T-helper 2 cell treated with Interferon-gamma antibody and Interleukin-4, amounts not matched to agents 5 μg/mL and 100 μg/mL, for 36 hours (primary cell): Measurements from ENCODE around the gene GAR1.

ENCODE experiments used
- DNase-seq: peaks from one replicate; pipeline ENCODE4 v3.0.0; 2021; ENCODE audit warnings: low spot score
- H3K27ac Mint-ChIP-seq: one replicate; pipeline ENCODE4 v1.8.0; 2021; ENCODE audit warnings: mild to moderate bottlenecking, mixed read lengths
- H3K27me3 Mint-ChIP-seq: one replicate; pipeline ENCODE4 v1.8.0; 2021; ENCODE audit warnings: low read depth, mixed read lengths
- H3K36me3 Mint-ChIP-seq: one replicate; pipeline ENCODE4 v1.8.0; 2021; ENCODE audit warnings: low read depth, mixed read lengths
- H3K4me1 Mint-ChIP-seq: one replicate; pipeline ENCODE4 v1.8.0; 2021; ENCODE audit warnings: low read depth, mixed read lengths
- H3K4me3 Mint-ChIP-seq: one replicate; pipeline ENCODE4 v1.8.0; 2022; ENCODE audit warnings: mild to moderate bottlenecking, moderate library complexity, mixed read lengths
- H3K9me3 Mint-ChIP-seq: one replicate; pipeline ENCODE4 v1.8.0; 2021; ENCODE audit warnings: mixed read lengths

Gene GAR1

GRCh38 chr4:109861916-109862511, 46.5 kb downstream of the GAR1 start:
- no peak for DNase-seq
- peaks cover 13% of the 10 kb centered on the region for H3K9me3 Mint-ChIP-seq
- H3K36me3 Mint-ChIP-seq = no peaks in the 10 kb centered on the region
- no peak overlapping the region for H3K27ac Mint-ChIP-seq
- no peaks in the 10 kb centered on the region for H3K4me1 Mint-ChIP-seq
- H3K27me3 Mint-ChIP-seq = peaks cover 2% of the 10 kb centered on the region
- no peak overlapping the region for H3K4me3 Mint-ChIP-seq

- Mint-ChIP-seq H3K36me3 (no peaks in the 10 kb centered on the region), H3K27ac (no peak overlapping the region), H3K9me3 (peaks cover 13% of the 10 kb centered on the region), H3K27me3 (peaks cover 2% of the 10 kb centered on the region), H3K4me1 (no peaks in the 10 kb centered on the region), H3K4me3 (no peak overlapping the region)
- DNase-seq = no peak
Observed at GRCh38 chr4:109864134-109864533, 48.6 kb downstream of the GAR1 start.

- H3K4me1 Mint-ChIP-seq = no peaks in the 10 kb centered on the region
- no peak for DNase-seq
- H3K27me3 Mint-ChIP-seq = no peaks in the 10 kb centered on the region
- no peaks in the 10 kb centered on the region for H3K36me3 Mint-ChIP-seq
- no peaks in the 10 kb centered on the region for H3K9me3 Mint-ChIP-seq
- H3K4me3 Mint-ChIP-seq = no peak overlapping the region
- H3K27ac Mint-ChIP-seq = no peak overlapping the region
Observed at GRCh38 chr4:109870061-109870460, 54.5 kb downstream of the GAR1 start.

- no peaks in the 10 kb centered on the region for H3K4me1 Mint-ChIP-seq
- H3K27ac Mint-ChIP-seq = no peak overlapping the region
- H3K27me3 Mint-ChIP-seq = no peaks in the 10 kb centered on the region
- H3K4me3 Mint-ChIP-seq = no peak overlapping the region
- no peaks in the 10 kb centered on the region for H3K9me3 Mint-ChIP-seq
- no peak for DNase-seq
- H3K36me3 Mint-ChIP-seq = no peaks in the 10 kb centered on the region
Observed at GRCh38 chr4:109872065-109872464, 56.5 kb downstream of the GAR1 start.

GRCh38 chr4:109872950-109873656, 57.5 kb downstream of the GAR1 start:
- peaks cover 3% of the 10 kb centered on the region for H3K27me3 Mint-ChIP-seq
- H3K4me1 Mint-ChIP-seq = no peaks in the 10 kb centered on the region
- H3K27ac Mint-ChIP-seq = no peak overlapping the region
- no peak overlapping the region for H3K4me3 Mint-ChIP-seq
- no peaks in the 10 kb centered on the region for H3K36me3 Mint-ChIP-seq
- DNase-seq = no peak
- H3K9me3 Mint-ChIP-seq = no peaks in the 10 kb centered on the region

- Mint-ChIP-seq H3K4me3 (no peak overlapping the region), H3K27ac (no peak overlapping the region), H3K4me1 (no peaks in the 10 kb centered on the region), H3K27me3 (peaks cover 3% of the 10 kb centered on the region), H3K36me3 (no peaks in the 10 kb centered on the region), H3K9me3 (no peaks in the 10 kb centered on the region)
- no peak for DNase-seq
Observed at GRCh38 chr4:109873791-109874514, 58.4 kb downstream of the GAR1 start.
